Stimulated activated CD8-positive, alpha-beta memory T cell treated with anti-CD3 and anti-CD28 coated beads, Interleukin-4, amount 100 ng/mL, for 4 hours (primary cell): Measurements from ENCODE around the gene KRT85.
A peak's percentile ranks its signal among the peaks of the same experiment; 100 is the strongest.
"Not testable (repeated sequence)": the region's sequence is repeated elsewhere in the genome, so short reads cannot be mapped to it uniquely, and the experiment has no call there.

Experiments used
- DNase-seq, 2 donors: peaks; one replicate each; pipeline ENCODE4 v3.0.0-alpha.2; 2020; ENCODE audit warnings: low read depth in 2 of 2, low spot score in 1 of 2

Gene KRT85

DNA sequence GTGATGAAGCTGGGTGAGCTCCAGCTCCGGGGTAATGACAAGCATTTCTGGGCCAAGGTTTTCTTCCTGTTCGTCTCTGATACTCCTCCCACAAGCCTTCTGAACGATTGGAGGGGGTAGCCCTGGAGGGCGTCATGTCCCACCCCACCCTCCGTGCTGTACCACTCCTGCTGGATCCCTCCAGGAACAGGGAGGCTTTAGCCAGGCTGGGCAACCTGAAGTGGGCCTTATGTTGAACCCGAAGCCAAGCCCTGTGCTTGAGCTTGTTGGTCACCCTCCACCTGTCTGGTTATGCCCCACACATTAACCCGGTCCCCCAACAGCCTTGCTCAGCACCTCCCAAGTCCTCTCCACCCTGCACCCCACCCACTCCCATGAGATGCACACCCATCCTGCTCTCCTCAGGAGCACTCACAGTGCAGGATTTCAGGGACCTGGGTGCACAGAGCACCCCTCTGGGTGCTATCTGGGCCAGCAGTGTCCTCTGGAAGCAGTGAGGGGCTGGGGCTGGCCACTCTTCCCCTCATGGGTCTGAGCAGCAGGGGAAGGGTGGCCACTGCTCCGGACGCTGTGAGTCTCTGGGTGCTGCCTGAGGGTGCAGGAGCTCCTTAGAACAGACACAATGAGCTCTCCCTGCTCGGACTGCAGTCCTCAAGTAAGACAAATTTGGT is 39.3 kb downstream of the KRT85 start:
- DNase-seq, result no peak

- DNase-seq, result peak; percentile 60 to 64
Observed at GRCh38 chr12:52327052-52327829, 40.0 kb downstream of the KRT85 start.

GRCh38 chr12:52324153-52324444 is 43.2 kb downstream of the KRT85 start:
- DNase-seq, result no peak

- DNase-seq, result no peak
Observed at GRCh38 chr12:52323416-52324152, 43.7 kb downstream of the KRT85 start.

GRCh38 chr12:52323001-52323400 is 44.3 kb downstream of the KRT85 start:
- no peak for DNase-seq

DNA sequence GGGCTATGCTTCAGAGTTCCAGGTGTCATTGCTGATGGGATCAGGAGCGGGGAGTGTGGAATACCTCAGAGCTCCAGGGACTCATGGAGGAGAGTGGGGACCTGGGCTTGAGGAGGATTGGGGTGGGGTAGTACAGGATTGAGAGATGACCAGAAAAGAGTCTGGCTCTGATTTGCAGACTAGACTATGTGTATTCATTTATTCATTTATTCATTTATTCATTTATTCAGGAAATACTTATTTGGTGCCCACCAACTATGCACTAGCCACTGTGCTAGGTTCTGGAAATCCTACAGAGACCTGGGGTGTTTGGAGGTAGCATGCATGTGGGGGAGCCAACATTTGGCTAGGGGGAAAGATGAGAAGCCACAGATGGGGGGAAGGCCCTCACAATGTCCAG is 45.2 kb downstream of the KRT85 start:
- DNase-seq, result no peak

GRCh38 chr12:52321418-52321817 is 45.9 kb downstream of the KRT85 start:
- DNase-seq, result no peak

DNA sequence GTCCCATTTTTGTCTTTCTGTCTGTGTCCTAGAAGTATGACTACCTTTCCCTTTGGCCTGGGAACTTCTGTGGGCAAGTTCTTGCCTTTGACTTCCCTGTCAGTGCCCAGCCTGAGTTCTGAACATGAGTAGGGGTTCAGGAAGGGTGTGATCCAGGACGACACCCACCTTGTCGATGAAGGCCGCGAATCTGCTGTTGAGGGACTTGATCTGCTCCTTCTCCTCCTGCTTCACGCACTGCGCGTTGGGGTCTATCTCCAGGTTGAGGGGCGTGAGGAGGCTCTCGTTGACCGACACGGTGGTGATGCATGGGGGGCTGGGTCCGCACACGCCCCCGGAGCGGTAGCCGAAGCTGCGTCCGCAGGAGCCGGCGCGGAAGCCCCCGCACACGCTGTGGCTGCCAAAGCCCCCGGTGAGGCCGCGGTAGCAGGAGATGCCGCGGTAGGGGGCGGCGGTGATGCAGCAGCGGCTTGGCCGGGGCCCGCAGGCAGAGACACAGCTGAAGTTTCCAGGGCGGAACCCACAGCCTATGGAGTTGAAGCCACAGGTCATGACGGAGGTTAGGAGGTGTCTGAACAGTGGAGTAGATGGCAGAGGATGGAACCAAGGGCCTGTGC is 46.4 kb downstream of the KRT85 start, which contains the start of gene KRT83:
KRT83 (minus strand) TSS at position 615 of the 617 bp plus-strand sequence; CDS start at position 552, 63 bp downstream.
- no peak for DNase-seq

- no peak for DNase-seq
Observed at GRCh38 chr12:52319097-52319496, 48.2 kb downstream of the KRT85 start.

GRCh38 chr12:52318241-52318990 is 48.9 kb downstream of the KRT85 start:
- no peak for DNase-seq

DNA sequence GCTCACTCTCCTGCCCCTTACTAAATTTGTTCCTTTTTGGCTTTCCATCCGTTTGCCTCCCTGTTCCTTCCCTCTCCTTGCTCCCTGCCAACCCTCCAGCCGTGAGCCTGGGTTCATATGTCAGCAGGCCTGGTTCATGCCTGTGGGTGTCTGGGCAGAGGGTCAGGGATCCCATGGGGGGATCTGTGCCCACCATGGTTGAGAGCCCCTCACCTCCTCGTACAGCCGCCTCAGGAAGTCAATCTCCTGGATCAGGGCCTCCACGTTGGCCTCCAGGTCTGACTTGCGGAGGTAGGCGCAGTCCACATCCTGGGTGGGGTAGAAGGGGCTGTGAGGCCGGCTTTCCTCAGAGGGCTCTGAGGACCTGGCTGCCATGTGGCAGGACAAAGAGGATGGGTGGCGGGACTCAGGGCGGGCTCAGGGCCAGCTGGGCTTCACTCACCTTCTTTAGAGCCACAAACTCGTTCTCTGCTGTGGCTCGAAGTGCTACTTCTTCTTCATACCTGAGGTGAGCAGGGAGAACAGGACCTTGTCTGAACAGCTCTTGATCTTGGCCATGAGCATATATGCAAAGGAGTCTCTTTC is 49.7 kb downstream of the KRT85 start:
- DNase-seq, result no peak

DNA sequence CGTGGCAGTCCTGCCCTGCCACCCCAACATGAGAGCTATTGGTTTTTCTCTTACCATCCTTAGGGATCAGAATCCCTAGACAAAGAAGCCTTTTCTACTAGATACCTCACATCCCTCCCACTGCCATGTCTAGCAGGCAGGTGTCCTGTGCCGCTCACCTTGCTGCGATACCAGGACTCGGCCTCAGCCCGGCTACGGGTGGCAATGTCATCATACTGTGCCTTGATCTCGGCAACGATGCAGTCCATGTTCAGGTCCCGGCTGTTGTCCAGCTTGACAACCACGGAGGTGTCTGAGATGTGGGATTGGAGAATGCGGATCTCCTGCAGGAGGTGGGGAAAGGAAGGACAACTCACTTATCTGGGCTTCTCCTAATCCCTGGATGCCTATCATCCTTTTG is 50.6 kb downstream of the KRT85 start:
- no peak for DNase-seq

GRCh38 chr12:52316290-52316689 is 51.0 kb downstream of the KRT85 start:
- no peak for DNase-seq

DNA sequence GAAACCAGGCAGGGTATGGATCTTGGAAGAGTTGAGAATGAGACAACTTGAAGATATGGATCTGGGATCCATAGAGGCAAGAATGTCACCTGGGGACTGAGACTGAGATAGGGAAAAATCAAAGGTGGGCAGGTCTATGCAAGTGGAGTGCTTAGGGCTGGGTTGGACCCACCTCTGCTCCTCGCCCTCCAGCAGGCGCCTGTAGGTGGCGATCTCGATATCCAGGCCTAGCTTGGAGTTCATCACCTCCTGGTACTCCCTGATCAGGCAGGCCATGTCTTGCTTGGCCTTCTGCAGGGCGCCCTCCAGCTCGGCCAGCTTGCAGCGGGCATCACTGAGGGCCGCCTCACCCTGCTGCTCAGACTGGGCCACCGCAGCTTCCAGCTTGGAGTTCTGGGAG is 51.6 kb downstream of the KRT85 start:
- not testable (repeated sequence) for DNase-seq

DNA sequence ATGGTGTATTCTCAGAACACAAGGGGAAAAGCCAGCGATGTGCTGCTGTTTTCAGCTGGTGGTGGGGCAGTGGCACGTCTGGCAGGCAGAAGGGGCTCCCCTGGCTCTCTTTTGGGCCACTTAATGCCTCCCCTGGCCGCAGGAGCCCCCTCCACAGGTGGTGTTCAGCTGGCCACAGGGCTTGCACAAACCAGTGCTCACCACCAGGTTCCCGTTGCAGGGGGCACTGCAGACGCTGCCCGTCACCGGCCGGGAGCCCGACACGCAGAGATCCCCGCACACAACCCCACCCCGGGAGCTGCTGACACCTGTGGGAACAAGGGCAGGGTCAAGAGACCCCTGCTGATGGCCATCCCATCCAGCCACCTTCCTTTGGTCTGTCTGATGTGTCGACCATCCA is 52.8 kb downstream of the KRT85 start:
- no peak for DNase-seq

- no peak for DNase-seq
Observed at GRCh38 chr12:52313926-52314325, 53.4 kb downstream of the KRT85 start.

GRCh38 chr12:52313461-52313860 is 53.8 kb downstream of the KRT85 start:
- DNase-seq, result no peak

GRCh38 chr12:52312086-52312485 is 55.2 kb downstream of the KRT85 start:
- DNase-seq, result no peak

GRCh38 chr12:52311285-52311648 is 56.0 kb downstream of the KRT85 start:
- DNase-seq, result no peak

DNA sequence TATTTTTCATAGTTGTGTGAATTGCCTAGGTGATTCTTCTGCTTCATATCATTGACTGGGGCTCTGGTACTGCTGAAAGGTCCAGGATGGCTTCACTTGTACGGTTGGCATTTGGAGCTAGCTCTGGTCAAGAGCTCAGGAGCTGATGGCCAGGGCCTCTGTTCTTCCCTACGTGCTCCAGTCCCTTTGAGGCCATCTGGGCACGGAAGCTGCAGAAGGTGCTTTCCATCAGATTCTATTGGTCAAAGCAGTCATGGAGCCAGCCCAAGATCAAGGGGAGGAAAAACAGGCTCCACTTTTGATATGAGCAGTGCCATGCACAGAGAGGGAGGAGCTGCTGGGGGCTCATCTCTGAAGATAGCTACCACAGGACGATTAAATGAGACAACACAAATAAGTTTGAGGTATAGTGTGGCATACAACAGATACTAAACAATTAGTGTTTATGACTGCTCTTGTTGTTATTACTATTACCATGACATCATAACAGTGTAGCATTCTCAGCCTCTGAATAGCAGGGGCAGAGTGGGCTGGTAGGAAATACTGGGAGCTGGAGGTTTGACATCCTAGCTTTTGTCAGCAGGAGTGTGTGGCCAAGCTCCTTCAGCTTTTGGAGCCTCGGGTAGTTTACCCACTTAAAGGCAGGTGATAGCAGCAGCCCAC is 56.5 kb downstream of the KRT85 start:
- no peak for DNase-seq
